ENCODE results near the gene NFKB2.

NFKB2 gene

GRCh38 chr10:102394801-102395399, 605 bp upstream of the NFKB2 start:
- DNase-seq = no peak

- no peak for DNase-seq
These were observed 779 bp downstream of the NFKB2 start for GRCh38 chr10:102396317-102396650.

DNA sequence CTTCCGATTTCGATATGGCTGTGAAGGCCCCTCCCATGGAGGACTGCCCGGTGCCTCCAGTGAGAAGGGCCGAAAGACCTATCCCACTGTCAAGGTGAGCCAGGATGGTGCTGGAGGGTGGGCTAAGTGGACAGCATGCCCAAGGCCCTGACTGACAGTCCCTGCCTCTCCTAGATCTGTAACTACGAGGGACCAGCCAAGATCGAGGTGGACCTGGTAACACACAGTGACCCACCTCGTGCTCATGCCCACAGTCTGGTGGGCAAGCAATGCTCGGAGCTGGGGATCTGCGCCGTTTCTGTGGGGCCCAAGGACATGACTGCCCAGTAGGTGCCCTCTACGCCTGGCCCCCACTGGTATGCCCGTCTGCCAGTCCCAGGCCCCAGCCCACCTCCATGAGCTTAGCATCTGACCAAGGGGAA, 1.2 kb downstream of the NFKB2 start:
- DNase-seq = no peak

GRCh38 chr10:102397222-102398171, 2.0 kb downstream of the NFKB2 start:
- DNase-seq = no peak

- no peak for DNase-seq
These were observed 2.9 kb downstream of the NFKB2 start for GRCh38 chr10:102398172-102399020.

DNA sequence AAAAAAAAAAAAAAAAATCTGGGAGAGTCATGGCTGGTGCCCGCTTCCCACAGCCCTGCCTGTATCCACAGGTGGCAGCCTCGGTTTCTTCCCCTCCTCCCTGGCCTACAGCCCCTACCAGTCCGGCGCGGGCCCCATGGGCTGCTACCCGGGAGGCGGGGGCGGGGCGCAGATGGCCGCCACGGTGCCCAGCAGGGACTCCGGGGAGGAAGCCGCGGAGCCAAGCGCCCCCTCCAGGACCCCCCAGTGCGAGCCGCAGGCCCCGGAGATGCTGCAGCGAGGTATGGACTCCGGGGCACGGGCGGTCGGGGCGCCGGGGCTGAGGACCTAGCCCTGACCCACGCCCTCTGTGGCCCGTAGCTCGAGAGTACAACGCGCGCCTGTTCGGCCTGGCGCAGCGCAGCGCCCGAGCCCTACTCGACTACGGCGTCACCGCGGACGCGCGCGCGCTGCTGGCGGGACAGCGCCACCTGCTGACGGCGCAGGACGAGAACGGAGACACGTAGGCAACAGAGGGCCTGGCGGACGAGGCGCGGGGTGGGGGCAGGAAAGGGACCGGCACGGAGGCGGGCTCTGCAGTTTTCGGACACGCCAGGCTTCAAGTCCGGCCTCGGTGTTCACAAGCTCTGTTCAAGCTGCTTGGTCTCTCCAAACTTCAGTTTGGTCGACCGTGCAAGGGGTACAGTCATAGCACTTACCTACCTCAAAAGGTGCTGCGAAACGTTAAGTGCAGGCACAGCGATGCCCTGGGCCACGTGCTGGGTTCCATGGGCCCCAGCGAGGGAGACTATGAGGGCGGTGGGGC, 3.9 kb downstream of the NFKB2 start:
- DNase-seq = peak; percentile 83

GRCh38 chr10:102400076-102400475, 4.6 kb downstream of the NFKB2 start:
- DNase-seq = no peak

DNA sequence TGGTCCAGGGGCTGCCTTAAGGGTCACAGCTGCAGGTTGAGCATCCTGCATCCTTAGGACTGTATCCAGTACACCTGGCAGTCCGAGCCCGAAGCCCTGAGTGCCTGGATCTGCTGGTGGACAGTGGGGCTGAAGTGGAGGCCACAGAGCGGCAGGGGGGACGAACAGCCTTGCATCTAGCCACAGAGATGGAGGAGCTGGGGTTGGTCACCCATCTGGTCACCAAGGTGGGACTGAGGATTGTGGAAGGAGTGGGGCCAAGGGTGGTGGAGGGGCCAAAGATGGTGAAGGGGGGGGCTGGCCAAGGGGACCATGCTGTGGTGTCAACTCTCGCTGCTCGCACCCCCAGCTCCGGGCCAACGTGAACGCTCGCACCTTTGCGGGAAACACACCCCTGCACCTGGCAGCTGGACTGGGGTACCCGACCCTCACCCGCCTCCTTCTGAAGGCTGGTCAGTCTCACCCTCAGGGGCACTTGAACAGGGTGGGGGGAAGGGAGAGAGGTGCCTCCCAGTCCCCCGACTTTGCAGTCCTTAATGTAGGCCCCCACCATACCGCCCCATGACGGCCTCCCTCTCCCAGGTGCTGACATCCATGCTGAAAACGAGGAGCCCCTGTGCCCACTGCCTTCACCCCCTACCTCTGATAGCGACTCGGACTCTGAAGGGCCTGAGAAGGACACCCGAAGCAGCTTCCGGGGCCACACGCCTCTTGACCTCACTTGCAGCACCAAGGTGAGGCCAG, 5.3 kb downstream of the NFKB2 start:
- DNase-seq = no peak

GRCh38 chr10:102401342-102401654, 5.8 kb downstream of the NFKB2 start:
- no peak for DNase-seq

- DNase-seq = no peak
These were observed 6.4 kb downstream of the NFKB2 start for GRCh38 chr10:102401735-102402511.

DNA sequence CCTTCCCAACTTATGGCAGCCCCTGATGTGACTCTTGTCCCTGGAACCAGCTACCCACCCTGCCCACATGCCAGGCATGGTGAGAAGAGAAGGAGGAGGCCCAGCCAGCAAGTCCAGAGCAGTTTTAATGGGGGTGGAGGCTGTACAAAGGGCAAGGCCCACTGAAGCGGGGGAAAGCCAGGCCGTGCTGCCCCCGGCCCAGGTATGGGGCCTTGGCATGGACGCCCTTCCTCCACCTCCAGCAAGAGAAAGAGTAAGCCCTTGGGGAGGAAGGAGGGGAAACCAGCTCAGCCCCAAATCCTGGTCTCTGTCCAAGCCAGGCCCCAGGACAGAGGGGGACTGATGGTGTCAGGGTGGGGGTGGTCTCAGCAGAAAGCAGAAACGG, 7.0 kb downstream of the NFKB2 start:
- no peak for DNase-seq

DNA sequence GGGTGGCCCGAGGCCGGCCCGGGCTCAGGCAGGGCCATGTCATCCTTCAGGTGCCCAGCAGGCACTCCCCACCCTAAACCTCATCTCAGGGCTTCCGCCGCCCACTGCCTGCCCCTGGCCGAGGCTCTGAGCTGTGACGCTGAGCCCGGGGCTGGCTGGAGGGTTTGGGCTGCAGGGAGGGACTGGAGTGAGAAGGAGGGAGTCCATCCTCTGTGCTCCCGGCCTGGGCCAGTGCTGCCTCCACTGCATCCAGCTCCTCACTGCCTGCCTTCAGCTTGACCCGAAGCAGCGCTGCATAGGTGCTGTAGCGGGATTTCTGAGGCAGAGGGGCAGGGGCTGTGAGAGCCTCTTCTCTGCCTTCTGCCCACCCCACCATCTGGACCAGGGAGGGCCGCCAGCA, 7.6 kb downstream of the NFKB2 start:
- DNase-seq = no peak

DNA sequence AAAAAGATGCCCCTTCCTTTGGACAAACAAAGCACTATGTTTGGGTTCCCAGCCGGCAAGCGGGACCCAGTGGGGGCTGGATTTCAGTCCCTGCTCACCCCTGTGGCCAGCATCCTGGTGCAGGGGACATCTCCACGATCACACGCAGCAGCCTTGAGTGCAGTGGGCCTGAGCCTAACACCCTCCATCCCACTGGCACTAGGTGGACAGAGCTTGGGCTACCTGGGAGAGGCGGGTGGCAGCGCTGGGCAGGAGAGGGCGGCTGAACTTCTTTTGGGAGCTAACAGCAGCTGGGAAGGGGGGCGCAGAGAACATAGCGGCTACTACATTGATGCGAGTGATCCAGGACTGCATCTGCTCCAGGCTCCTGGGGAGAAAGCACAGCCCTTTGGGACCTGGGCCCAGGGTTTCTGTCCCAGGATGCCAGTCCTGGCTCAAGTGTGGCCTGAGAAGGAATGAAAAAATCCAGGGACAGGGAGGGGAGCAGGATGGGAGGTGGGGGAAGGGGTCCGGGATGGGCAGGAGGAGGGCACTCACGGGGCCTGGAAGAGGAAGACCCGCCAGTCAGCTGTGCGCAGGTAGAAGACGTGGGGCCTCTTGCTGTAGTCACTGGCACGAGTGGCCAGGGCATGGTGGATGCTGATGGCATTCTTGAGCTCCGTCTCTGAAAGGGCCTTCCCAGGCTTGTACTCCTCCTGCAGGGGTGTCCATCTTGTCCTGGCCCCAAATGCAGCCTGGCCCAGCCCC, 9.0 kb downstream of the NFKB2 start:
- no peak for DNase-seq

DNA sequence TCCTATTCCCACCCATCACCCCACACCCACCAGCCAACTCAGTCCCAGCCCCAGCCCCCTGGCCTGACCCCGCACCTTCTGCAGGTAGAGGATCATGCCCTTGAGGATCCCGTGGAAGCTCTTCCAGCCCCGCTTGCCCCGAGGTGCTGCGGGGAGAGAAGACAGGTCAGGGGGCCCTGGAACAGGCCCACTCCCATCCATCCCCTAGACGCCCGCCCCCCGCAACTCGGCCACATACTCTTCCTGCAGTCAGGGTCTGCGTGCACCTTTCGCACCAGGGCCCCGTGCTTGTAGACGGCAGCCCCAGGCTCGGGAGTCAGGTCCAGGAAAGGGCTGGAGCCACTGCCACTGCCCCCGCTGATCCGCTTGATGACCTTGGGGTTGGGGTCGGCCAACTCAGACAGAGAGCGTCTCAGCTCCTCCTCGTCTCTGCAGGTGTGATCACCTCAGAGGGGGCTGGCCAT, 9.6 kb downstream of the NFKB2 start:
- DNase-seq = no peak

DNA sequence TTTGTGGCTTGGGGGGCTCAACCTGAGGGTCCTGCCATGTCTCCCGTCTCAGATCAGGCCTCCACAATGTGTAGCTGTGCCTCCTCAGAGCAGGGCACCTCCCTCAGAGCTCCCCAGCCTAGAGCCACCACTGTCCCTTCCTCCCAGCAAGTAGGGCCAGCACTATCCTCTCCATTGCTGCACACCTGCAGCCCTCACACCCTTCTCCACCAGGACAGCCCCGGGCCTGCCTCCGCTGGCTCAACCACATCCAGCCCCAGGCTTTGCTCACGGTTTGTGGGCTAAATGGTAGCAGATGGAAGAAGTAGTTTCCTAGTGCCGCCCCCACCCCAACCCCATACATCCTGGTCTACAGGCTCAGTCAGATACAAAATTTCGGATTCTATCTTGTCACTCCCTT, 10.1 kb downstream of the NFKB2 start:
- no peak for DNase-seq

- no peak for DNase-seq
These were observed 11.3 kb downstream of the NFKB2 start for GRCh38 chr10:102406815-102407214.

DNA sequence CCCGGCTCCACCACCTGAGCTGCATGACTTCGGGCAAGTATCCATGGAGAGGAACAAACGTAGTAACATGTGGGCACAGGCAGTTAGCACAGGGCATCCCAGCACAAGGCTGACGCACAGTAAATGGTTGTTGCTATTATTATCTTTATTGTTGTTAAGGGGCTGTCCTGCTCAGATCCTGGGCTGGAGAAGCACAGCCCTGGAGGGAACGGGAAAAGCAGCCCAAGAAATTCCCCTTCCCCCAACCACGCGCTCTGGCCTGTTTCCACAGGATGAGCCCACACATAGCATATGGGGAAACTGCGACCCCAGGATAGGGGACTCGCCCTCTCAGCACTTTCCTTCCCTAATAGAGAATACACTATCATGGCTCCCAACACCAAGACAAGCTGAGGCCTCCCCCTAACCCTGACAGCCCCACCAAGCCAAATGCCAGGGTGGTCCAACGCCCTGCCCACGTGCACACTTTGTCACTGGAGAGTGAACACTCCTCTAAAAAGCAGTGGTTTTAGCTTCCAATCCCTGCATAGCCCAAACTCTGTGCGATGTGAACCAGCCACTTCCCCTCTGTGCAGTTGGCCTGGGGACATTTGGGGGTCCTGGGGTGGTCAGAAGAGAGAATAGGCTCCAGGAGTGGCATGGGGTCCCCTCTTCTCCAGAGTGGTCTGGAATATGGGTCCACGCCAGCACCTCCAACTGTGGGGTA, 12.1 kb downstream of the NFKB2 start:
- no peak for DNase-seq

GRCh38 chr10:102408131-102408727, 12.7 kb downstream of the NFKB2 start:
- no peak for DNase-seq
